ENCODE measurements around the gene CST1.
"Not testable (repeated sequence)": the region's sequence is repeated elsewhere in the genome, so short reads cannot be mapped to it uniquely, and the experiment has no call there.

Gene CST1

GRCh38 chr20:23746321-23746720 is 4.4 kb downstream of the CST1 start:
- TF ChIP-seq CTCF (conservative IDR thresholded peaks at IDR 0.05; ENCODE audit: control insufficient read depth, insufficient read depth, low read depth, low read length): no peak
- H3K4me3 ChIP-seq (ENCODE audit: control insufficient read depth, low read depth, low read length): no peak overlapping the region
- DNase-seq (ENCODE audit: low read depth): no peak

GRCh38 chr20:23745247-23745646 is 5.5 kb downstream of the CST1 start:
- DNase-seq (ENCODE audit: low read depth): peak; percentile 19
- TF ChIP-seq CTCF (conservative IDR thresholded peaks at IDR 0.05; ENCODE audit: control insufficient read depth, insufficient read depth, low read depth, low read length): no peak
- H3K4me3 ChIP-seq (ENCODE audit: control insufficient read depth, low read depth, low read length): no peak overlapping the region

DNA sequence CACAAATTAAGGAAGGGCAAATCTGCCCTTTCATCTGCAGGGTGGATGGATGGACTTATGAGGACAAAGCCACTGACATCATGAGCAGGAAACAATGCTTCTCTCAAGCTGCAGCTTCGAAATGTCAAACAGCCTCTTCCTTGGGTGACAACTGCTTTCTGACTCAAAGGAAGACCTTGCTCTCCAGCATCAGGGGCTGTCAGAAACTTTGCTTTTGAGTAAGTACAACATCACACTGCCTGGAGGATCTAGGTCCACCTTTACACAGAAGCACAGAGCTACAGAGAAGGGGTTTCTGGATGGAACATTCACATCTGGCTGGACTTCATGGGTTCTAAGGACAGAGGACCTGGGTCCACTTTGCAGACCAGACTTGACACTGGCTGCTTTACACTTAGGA is 5.9 kb downstream of the CST1 start:
- DNase-seq (ENCODE audit: low read depth): peak; percentile 15

DNA sequence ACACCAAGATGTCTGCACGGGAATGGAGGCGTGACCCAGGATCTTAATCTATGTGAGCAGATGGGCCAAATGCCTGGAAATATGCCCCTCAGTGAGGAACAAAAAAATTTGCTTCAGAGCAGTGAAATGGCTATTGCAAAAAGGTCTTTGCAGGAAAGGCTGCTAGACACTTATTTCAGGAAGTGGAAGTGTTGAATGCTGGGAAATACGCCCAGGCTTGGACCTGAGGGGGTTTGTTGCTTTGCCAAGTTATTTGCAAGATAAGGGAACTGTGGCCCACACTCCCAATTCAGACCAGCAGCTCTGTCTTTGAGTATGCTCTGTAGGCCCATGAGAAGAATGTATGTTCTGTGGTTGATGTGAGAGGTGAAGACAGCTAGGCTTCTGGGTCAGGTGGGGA is 15.3 kb downstream of the CST1 start:
- not testable (repeated sequence) for H3K4me3 ChIP-seq (ENCODE audit: control insufficient read depth, low read depth, low read length); DNase-seq (ENCODE audit: low read depth)

More for the DNA sequence above, 5.9 kb downstream of the CST1 start:
- no peak overlapping the region for H3K4me3 ChIP-seq (ENCODE audit: control insufficient read depth, low read depth, low read length)
- no peak for TF ChIP-seq CTCF (conservative IDR thresholded peaks at IDR 0.05; ENCODE audit: control insufficient read depth, insufficient read depth, low read depth, low read length)

DNA sequence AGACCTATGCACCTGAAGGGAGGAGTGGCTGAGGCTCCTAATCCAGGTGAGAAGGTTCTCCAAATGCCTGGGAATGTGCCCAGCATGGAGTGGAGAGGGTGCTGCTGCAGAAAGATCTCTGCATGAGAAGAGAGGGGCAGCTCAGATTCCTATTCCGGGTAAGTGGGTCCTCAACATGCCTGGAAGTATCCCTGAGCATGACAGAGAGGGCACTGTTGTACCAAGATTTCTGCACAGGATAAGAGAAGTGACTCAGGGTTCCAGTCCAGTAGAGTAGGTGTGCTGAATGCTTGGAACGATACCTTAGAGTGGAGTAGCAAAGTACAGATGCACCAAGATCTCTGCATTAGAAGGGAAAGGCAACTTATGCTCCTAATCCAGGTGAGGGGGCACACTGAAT is 15.8 kb downstream of the CST1 start:
- not testable (repeated sequence) for DNase-seq (ENCODE audit: low read depth); H3K4me3 ChIP-seq (ENCODE audit: control insufficient read depth, low read depth, low read length)

DNA sequence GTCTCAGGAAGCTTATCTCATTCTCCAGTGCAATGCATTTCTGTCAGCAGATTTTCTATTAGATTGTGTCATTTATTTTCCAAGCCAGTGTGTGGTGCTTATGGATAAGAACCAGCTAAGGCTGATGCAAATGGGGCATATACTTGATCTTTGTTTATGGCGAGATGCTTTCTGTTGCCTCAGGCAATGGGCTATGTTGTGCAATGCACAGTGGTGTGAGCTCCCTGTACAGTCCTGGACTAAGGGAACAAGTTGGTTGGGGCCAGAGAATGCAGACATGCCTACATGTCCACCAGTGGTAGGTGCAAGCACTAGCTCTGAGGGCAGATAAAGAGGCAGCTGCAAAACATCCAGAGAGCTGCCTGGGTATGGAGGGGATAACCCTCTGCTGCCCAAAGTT is 16.3 kb downstream of the CST1 start:
- not testable (repeated sequence) for H3K4me3 ChIP-seq (ENCODE audit: control insufficient read depth, low read depth, low read length); DNase-seq (ENCODE audit: low read depth)

GRCh38 chr20:23727016-23727415 is 23.7 kb downstream of the CST1 start:
- TF ChIP-seq CTCF (conservative IDR thresholded peaks at IDR 0.05; ENCODE audit: control insufficient read depth, insufficient read depth, low read depth, low read length): no peak
- H3K4me3 ChIP-seq (ENCODE audit: control insufficient read depth, low read depth, low read length): no peak overlapping the region
- no peak for DNase-seq (ENCODE audit: low read depth)

DNA sequence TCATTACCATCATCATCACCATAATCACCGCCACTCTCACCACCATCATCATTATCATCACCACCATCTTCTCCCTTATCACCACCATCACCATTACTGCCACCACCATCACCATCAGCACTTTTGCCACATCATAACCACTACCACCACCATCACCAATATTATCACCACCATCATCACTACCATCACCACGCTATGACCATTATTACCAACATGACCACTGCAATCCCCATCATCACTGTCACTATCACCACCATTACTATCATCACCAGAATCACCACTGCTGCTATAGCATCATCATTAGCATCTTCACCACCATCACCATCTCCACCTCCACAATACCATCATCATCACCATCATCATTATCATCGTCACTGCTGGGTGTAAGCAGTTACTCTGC is 25.6 kb downstream of the CST1 start:
- no peak overlapping the region for H3K4me3 ChIP-seq (ENCODE audit: control insufficient read depth, low read depth, low read length)
- TF ChIP-seq CTCF (conservative IDR thresholded peaks at IDR 0.05; ENCODE audit: control insufficient read depth, insufficient read depth, low read depth, low read length): no peak
- no peak for DNase-seq (ENCODE audit: low read depth)
